ENCODE data around the gene MBNL1. TPM values are rescaled to one million over a fixed set of nuclear protein-coding genes. Genes with fewer than 3 reads are reported as not detected.

The MBNL1 gene
- total RNA-seq, 4 donors from 2014 or later, result 258 to 478 (median 320) TPM

GRCh38 chr3:152399374-152399773, 130.6 kb downstream of the MBNL1 start:
- H3K27me3 ChIP-seq, result no peaks in the 10 kb centered on the region
- no peak overlapping the region for H3K4me3 ChIP-seq
- H3K27ac ChIP-seq, result no peak overlapping the region
- no peak for DNase-seq (ENCODE audit: low spot score in 2 of 2)
- no peaks in the 10 kb centered on the region for H3K9me3 ChIP-seq
- H3K36me3 ChIP-seq, result no peaks in the 10 kb centered on the region
- no peak for TF ChIP-seq POLR2A (IDR thresholded peaks at IDR 0.05)
- peaks cover 80% of the 10 kb centered on the region for H3K4me1 ChIP-seq

- Histone ChIP-seq H3K4me3 (no peak overlapping the region), H3K4me1 (peaks cover 91% of the 10 kb centered on the region), H3K36me3 (no peaks in the 10 kb centered on the region), H3K27ac (no peak overlapping the region), H3K9me3 (no peaks in the 10 kb centered on the region), H3K27me3 (no peaks in the 10 kb centered on the region)
- DNase-seq (ENCODE audit: low spot score in 2 of 2), result no peak
- no peak for TF ChIP-seq POLR2A (IDR thresholded peaks at IDR 0.05)
- TF ChIP-seq POLR2AphosphoS5 (IDR thresholded peaks at IDR 0.05), result no peak
- TF ChIP-seq EP300 (IDR thresholded peaks at IDR 0.05), result no peak
- TF ChIP-seq CTCF (IDR thresholded peaks at IDR 0.05), result no peak
Observed at GRCh38 chr3:152400887-152401286, 132.2 kb downstream of the MBNL1 start.

GRCh38 chr3:152402695-152403451, 134.1 kb downstream of the MBNL1 start:
- Histone ChIP-seq H3K4me3 (no peak overlapping the region), H3K27ac (peak overlapping the region; percentile 67), H3K27me3 (no peaks in the 10 kb centered on the region), H3K9me3 (no peaks in the 10 kb centered on the region), H3K36me3 (no peaks in the 10 kb centered on the region), H3K4me1 (peaks cover 87% of the 10 kb centered on the region)
- TF ChIP-seq POLR2A (IDR thresholded peaks at IDR 0.05) (no peak), POLR2AphosphoS5 (IDR thresholded peaks at IDR 0.05) (no peak), EP300 (IDR thresholded peaks at IDR 0.05) (no peak), CTCF (IDR thresholded peaks at IDR 0.05) (no peak)
- DNase-seq (ENCODE audit: low spot score in 2 of 2), result no peak
- WGBS, result 52% methylated on average over 5 of the region's 5 CpGs

GRCh38 chr3:152403632-152404066, 134.9 kb downstream of the MBNL1 start:
- Histone ChIP-seq H3K4me1 (peaks cover 79% of the 10 kb centered on the region), H3K27me3 (no peaks in the 10 kb centered on the region), H3K36me3 (no peaks in the 10 kb centered on the region), H3K9me3 (no peaks in the 10 kb centered on the region), H3K4me3 (no peak overlapping the region), H3K27ac (peak overlapping the region; percentile 67)
- TF ChIP-seq POLR2A (IDR thresholded peaks at IDR 0.05), result no peak
- no peak for TF ChIP-seq CTCF (IDR thresholded peaks at IDR 0.05)
- peak in 2 of 3 donors; percentile 38 to 68 for TF ChIP-seq POLR2AphosphoS5 (IDR thresholded peaks at IDR 0.05)
- TF ChIP-seq EP300 (IDR thresholded peaks at IDR 0.05), result peak; percentile 62
- 75% methylated on average over 2 of the region's 2 CpGs for WGBS
- DNase-seq (ENCODE audit: low spot score in 2 of 2), result peak; percentile 80 to 83

GRCh38 chr3:152404976-152405375, 136.2 kb downstream of the MBNL1 start:
- Histone ChIP-seq H3K36me3 (no peaks in the 10 kb centered on the region), H3K4me1 (peaks cover 71% of the 10 kb centered on the region), H3K4me3 (no peak overlapping the region), H3K27ac (peak overlapping the region; percentile 82), H3K9me3 (no peaks in the 10 kb centered on the region), H3K27me3 (no peaks in the 10 kb centered on the region)
- no peak for TF ChIP-seq POLR2AphosphoS5 (IDR thresholded peaks at IDR 0.05)
- no peak for TF ChIP-seq CTCF (IDR thresholded peaks at IDR 0.05)
- TF ChIP-seq EP300 (IDR thresholded peaks at IDR 0.05), result no peak
- no peak for TF ChIP-seq POLR2A (IDR thresholded peaks at IDR 0.05)
- WGBS, result 87% methylated on average over 1 of the region's 1 CpG
- no peak for DNase-seq (ENCODE audit: low spot score in 2 of 2)
